GM10847 (cell line): ENCODE results near the gene KCNE1.

Experiments
- POLR2A ChIP-seq: IDR thresholded peaks from 2 replicates; pipeline ENCODE4 v1.6.1; 2011; ENCODE audit not compliant: insufficient read length; ENCODE audit errors: extremely low read depth

Gene KCNE1

DNA sequence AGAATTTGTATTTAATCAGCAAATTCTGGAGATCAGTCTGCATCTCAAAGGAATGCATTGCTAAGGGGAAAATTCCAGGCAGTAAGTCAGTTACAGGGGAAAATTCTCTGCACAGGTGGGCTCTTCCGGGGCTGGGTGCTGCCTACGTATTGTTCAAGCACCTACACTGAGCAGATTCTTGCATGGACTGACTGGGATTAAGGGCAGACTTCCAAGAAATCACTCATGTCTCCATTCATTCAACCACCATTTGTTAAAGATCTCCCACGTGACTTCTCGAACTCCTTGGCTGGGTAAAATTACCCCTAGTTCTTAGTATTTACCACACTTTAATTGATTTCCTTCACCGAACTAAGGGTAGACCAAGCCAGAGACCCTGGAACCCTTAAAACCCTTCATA lies 28.2 kb upstream of the KCNE1 start:
- TF ChIP-seq POLR2A, result no peak

DNA sequence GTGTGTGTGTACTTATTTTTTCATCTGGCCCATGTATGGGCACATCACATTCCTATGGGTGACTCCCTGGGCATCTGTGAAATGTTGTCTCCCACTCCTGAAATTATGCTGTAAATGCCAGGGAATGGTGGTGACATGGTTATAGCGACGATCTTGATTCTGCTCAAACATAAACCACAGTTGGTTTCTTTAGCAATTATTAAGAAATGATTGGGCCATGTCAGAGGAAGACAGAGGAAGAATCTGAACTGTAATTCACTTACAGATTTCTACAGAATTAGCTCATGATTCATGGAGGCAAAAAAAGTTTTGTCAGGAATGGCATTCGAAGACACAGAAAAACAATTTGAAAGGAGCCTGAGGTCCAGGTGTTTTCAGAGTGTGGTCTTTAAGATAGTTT lies 25.8 kb upstream of the KCNE1 start:
- TF ChIP-seq POLR2A, result no peak

DNA sequence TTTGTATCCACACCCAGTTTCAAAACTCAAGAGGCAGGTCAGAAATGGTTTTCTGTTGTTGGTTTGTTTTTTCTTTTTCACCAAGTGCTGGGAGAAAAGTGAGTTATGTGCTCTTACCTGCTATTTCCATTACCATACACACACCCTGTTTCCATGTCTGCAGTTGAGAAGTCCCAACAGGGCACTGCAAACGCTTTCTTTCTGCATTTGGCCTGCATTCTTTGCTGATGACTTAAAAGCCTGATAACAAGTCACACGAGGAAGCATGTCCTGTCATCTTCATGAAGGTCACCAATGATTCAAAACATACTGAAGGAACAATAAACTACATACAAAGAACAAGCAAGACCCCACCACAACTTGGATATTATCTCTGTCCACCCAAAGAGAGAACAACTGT lies 24.8 kb upstream of the KCNE1 start:
- TF ChIP-seq POLR2A, result no peak

DNA sequence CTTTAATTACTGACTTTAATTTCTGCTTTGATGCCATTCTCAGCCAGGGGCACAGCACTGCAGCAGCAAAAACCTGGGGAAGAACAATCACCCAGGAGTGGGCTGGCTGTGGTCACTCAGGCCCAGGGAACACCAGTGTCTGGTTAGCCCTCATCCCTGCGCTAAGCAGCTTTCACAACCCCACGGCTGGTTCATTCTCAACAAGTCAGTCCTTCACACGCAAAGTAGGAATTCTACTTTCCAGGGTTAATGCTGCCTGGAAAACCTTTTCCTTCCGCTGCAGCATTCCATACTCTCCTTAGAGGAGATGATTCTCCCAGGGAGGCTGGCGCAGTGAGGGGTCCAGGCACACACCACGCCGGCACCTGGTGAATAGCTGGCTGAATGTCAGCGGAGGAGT lies 24.3 kb upstream of the KCNE1 start:
- TF ChIP-seq POLR2A, result no peak

- no peak for TF ChIP-seq POLR2A
These were observed 23.9 kb upstream of the KCNE1 start for GRCh38 chr21:34535886-34536285.

DNA sequence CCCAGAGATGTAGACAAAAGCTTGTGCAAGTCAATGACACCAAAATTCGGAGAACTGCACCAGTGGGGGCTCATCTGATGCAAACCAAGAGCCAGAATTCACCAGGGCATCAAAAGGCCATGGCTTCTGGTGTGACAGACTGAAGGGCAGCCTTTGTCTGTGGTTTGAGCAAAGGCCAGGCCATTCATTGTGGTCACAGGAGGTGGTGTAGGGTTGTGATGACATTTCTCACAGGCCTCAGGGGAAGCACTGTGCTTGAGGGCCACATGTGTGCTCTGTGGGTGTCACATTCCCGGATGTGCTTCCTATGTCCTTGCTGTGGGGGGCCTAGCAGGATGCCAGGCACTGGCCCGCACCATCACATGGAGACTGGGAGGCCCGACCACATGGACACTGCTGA lies 22.5 kb upstream of the KCNE1 start:
- no peak for TF ChIP-seq POLR2A

DNA sequence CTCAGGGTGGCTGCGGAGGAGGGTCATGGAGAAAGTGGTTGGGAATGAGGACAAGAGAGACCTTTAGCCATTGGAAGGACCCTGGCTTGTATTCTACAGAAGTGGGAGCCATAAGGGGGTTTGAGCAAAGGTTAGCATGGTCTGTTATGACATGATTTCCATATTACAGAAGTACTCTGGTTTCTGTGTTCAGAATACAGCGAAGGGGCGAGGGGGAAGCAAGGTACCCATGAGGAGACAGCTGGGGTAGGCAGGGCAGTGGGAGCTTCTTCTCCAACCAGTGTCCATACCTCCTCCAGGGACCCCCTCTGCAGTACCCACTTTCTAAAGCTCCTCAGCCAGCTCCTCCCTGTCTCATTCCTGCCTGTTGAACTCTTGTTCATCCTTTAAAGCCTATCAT lies 21.9 kb upstream of the KCNE1 start:
- TF ChIP-seq POLR2A, result no peak

GRCh38 chr21:34531399-34531798 lies 19.4 kb upstream of the KCNE1 start:
- no peak for TF ChIP-seq POLR2A

- no peak for TF ChIP-seq POLR2A
These were observed 18.3 kb upstream of the KCNE1 start for GRCh38 chr21:34530261-34530660.

GRCh38 chr21:34528131-34528561 lies 16.1 kb upstream of the KCNE1 start:
- no peak for TF ChIP-seq POLR2A

DNA sequence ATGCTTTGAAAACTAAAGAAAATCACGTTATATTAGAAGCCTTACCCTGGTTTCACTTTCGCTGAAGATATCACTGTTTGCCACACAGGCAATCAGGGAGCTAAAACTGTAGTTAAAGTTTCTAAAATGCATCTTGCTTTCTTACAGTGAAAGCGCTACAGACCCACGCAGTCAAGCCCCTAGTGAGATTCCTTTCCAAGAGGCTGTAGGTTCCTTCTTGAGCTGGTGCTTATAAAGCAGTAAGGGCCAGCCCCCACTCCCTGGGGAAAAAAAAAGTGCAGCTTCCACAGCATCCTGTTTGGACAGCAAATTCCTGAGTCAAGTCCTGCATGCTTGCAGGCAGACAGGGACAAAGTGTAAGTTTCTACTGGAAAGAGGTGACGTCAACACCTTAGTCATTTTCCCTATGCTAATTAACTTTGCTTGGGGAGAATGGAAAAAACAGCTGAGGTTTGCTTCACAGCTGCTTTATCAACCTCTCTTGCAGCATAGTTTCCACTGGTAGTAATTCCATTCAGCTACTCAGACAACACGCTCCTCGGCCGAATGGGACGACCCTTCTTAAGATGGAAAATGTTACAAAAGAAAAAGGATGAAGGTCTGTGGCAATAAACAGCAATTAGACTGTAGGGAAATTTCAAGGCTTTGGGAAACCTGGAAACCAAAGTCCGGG lies 14.7 kb upstream of the KCNE1 start:
- no peak for TF ChIP-seq POLR2A

DNA sequence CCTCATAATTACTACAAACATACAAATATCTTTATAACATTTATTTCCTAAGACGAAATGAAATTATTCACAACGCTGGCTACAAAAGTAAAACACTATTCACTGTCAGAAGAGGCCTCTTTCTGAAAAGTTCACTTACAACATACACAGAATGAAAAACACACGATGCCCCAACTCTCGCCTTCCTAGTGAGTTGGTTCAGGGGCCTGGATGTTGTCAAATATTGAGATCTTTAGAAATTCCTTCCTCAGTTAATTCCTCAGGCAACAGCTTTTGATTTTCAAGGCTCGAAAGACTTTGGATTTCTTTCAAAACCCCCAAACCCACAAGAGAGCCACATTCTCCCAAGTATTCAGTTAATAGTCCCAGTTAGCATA lies 14.2 kb upstream of the KCNE1 start:
- TF ChIP-seq POLR2A, result no peak

DNA sequence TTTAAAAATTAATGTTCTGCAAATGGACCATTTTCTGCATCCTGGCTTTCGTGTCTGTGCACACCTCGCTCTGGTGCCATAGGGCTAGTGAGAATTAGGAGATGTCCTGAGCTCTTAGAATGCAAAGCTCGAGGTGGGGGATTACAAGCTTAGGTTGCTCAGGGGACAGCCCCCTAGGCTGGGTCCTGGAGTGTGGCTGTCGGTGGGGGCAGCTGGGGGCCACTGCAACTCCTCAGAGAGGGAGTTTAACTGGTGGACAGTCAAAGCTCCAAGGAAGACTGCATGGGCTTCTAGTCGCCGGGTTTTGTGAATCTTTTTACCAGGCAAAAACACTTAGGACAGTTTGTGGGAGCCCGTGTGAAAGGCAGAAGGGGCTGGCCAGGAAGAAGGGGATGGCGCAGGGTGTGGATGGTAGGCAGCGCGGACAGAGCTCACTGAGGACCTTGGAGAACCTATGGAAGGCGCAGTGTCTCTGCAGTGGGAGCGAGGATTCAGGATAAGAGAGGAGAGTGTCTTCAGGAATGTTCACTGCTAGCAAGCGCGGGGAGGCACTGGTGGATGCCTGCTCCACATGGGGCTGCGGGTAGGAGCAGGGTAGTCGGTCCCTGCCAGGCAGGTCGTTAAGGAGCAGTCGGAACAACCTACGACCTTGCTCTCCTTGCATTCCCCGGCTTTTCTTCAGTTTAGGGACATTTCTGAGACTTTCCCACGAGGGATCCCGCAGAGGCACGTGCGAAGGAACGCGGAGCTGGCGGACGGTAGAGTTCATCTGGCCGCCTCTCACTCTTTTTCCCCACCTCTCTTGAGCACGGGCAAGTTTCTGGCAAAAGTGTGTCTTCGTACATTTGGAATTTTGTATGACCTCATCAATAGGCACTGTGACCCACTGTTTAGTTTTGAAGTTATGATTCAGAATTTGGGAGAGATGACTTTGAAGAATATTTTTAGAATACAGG lies 12.9 kb upstream of the KCNE1 start:
- TF ChIP-seq POLR2A, result no peak

- no peak for TF ChIP-seq POLR2A
These were observed 11.1 kb upstream of the KCNE1 start for GRCh38 chr21:34523019-34523555.

DNA sequence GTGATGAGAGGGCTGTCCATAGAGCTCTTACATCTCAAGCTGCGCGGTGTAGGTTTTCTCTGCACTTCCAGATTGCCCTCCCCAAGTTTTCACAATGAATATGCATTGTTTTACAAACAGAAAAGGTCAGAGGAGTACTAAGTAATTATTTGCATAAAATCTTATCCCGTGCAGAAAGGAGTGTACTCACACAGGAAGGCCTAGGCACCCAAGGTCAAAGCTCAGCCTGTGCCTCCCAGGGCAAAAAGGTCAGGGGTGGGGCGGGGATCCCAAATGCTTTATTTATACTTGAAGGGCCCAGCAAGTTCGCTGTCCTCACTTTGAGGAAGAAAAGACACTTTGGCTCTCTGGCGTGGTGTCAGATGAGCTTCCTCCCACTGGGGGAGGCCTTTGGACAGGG lies 10.3 kb upstream of the KCNE1 start:
- TF ChIP-seq POLR2A, result no peak

DNA sequence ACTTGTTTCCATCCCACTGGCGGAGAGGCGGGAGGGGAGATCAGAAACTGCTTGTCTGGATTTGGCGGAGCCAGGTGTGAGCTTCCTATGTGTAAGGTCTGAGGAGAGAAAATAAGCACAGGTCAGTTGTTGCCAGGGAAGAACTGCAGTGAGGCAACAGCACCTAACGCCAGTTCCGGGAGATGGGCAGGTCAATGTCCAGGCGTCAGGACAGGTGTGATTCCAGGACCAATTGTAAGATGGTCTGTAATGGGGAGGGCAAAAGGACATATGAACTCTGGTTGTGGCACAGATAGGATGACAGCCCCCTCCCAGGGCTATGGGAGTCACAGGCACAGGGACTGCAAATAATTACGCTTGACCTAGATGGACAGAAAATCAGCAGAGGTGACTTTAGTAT lies 9.6 kb upstream of the KCNE1 start:
- TF ChIP-seq POLR2A, result no peak
